Suppressor macrophage treated with lipopolysaccharide for 1 hour (primary cell): Measurements from ENCODE around the gene GCKR.
A peak's percentile ranks its signal among the peaks of the same experiment; 100 is the strongest.
"Not testable (repeated sequence)": the region's sequence is repeated elsewhere in the genome, so short reads cannot be mapped to it uniquely, and the experiment has no call there.

Experiments
- DNase-seq, 3 donors: peaks; one replicate each; pipeline ENCODE4 v3.0.0-alpha.2; 2020 to 2022

Gene GCKR

DNA sequence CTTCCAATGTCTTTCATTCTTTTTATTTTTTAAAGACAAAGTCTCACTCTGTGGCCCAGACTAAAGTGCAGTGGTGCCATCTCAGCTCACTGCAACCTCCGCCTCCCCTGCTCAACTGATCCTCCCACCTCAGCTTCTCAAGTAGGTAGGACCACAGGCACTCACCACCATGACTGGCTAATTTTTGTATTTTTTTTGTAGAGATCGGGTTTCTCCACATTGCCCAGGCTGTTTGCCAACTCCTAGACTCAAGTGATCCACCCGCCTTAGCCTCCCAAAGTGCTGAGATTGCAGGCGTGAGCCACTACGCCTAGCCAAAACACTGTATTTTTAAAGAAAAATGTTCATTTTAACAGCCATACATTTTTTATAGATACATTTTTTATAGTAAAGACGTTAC, 12.7 kb downstream of the GCKR start:
- DNase-seq, result no peak

GRCh38 chr2:27518113-27518781, 21.6 kb downstream of the GCKR start:
- no peak for DNase-seq

GRCh38 chr2:27518782-27519113, 22.1 kb downstream of the GCKR start:
- DNase-seq, result no peak

GRCh38 chr2:27520316-27520715, 23.7 kb downstream of the GCKR start:
- no peak for DNase-seq

- no peak for DNase-seq
These were observed 25.8 kb downstream of the GCKR start for GRCh38 chr2:27522400-27522945.

DNA sequence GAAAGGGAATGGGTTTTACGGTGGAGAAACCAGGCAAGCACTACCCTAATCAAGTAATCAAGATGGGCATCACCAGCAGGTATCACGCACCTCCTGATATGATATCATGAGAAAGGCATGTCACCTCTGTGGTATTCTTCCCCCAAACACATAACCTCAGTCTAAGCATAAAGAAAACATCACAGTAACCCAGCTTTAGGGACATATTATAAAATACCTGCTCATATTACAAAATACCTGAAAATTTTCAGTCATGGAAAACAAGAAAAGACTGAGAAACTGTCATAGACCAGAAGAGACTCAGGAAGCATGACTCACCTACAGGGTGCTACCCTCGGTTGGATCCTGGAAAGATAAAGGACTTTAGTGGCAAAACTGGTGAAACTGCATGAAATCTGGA, 30.5 kb downstream of the GCKR start:
- DNase-seq, result no peak

- DNase-seq, result no peak
These were observed 35.3 kb downstream of the GCKR start for GRCh38 chr2:27531983-27532382.

DNA sequence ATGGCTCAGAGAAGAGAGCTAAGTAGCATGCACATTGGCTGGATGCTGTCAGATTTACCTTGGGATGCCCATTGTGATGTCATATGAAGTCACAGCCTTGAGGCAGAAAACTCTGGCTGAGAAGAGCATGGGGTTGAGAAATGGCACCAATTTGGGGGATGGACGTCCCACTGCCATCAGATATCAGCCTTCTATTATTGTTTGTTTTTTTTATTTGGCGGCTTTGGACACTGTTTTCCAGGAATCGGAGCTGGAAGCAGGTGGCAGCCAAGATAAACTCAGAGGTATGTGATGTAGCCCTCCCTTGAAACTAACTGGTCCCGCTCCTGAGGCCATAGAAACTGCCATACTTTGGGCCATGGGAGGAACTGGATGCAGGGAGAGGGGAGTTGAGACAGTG, 40.6 kb downstream of the GCKR start:
- DNase-seq, result no peak

- DNase-seq, result not testable (repeated sequence)
These were observed 42.3 kb downstream of the GCKR start for GRCh38 chr2:27538839-27539450.

- not testable (repeated sequence) for DNase-seq
These were observed 43.0 kb downstream of the GCKR start for GRCh38 chr2:27539649-27540048.

DNA sequence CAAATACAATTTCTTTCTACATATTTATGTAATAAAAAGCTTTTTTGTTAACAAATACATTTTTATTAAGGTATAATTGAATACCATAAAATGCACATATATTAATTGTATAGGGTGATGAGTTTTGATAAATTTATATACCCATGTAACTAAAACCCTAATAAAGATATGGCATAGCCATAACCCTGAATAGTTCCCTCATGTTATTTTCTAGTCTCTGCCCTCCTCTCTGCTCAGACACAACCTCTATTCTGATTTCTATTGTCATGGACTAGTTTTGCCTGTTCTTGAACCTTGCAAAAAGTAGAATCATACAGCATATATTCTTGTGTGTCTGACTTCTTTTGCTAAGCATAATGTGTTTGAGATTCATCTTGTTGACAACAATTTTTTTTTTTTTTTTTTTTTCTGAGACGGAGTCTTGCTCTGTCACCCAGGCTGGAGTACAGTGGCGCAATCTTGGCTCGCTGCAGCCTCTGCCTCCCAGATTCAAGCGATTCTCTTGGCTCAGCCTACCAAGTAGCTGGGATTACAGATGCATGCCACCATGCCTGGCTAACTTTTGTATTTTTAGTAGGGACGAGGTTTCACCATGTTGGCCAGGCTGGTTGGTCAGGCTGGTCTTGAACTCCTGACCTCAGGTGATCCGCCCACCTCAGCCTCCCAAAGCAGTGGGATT, 47.6 kb downstream of the GCKR start:
- no peak for DNase-seq

DNA sequence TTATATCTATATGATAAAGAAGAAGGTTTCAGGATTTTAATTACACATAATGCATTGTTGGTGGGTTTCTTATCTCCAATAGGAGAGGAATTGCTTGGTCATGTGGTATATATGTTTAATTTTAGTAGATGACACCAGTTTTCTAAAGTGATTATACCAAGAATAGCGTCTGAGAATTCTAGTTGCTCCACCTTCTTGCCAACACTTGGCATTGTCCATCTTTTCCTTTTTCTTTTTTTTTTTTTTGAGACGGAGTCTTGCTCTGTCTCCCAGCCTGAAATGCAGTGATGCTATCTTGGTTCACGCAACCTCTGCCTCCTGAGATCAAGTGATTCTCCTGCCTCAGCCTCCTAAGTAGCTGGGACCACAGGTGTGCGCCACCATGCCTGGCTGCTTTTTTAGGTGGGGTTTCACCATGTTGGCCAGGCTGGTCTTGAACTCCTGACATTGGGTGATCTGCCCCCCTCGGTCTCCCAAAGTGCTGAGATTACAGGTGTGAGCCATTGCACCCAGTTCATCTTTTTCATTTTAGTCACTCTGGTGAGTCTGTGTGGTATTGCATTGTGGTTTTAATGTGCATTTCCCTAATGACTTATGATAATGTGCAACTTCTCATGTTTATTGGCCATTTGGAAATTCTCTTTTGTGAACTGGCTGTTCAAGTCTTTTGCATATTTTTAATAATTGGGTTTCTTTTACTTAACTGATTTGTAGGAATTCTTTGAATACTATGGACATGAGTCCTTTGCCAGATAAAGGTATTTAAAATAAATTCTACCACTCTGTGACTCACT, 48.9 kb downstream of the GCKR start:
- DNase-seq, result peak in 2 of 3 donors; percentile 36 to 58

DNA sequence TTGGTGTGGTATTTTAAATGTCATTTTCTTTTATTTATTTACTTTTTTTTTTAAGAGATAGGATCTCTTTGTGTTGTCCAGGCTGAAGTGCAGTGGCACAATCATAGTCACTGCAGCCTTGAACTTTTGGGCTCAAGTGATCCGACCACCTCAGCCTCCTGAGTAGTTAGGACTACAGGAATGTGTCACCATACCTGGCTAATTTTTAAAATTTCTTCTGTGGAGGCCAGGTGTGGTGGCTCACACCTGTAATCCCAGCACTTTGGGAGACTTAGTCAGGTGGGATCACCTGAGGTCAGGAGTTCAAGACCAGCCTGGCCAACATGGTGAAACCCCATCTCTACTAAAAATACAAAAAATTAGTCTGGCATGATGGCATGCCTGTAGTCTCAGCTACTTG, 52.7 kb downstream of the GCKR start:
- no peak for DNase-seq

- DNase-seq, result no peak
These were observed 54.9 kb downstream of the GCKR start for GRCh38 chr2:27551514-27551913.

DNA sequence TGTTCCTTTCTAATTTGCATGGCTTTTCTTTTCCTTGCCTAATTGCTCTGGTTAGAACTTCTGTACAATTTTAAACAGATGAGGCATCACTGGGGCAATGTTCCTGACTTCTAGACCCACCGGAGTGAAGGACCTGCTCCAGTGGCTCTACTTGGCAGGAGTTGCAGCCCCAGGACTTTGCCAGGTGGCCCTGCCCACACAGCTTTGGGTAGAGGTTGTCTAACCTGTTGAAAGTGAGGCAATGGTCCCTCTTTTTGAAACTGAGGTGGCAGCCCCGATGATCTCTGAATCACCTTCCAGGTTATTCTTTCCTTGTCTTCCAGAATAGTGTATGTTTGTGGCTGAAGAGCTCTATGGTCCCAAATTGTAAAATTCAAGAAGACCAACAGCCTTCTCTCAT, 56.3 kb downstream of the GCKR start:
- no peak for DNase-seq

GRCh38 chr2:27554451-27554850, 57.8 kb downstream of the GCKR start:
- not testable (repeated sequence) for DNase-seq

GRCh38 chr2:27559228-27559627, 62.6 kb downstream of the GCKR start:
- no peak for DNase-seq

- no peak for DNase-seq
These were observed 64.4 kb downstream of the GCKR start for GRCh38 chr2:27561060-27561459.

DNA sequence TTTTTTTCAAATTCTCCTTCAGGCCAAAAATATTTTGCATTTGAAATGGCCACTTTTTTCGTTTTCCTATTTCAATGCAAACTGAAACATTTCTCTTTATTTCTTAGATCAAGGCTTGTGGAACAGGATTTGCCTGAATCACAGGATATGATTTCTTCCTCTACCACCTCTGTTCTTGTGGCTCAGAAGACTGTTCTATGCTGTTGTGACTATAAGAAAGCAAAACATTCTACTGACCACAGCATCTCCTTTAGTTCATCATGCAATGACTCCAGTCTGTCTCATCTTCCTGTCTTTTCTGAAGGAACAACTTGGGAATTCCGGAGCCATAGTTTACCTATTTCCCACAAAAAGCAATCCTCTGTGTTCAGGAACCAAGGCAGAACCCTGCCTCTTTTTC, 70.0 kb downstream of the GCKR start:
- no peak for DNase-seq

DNA sequence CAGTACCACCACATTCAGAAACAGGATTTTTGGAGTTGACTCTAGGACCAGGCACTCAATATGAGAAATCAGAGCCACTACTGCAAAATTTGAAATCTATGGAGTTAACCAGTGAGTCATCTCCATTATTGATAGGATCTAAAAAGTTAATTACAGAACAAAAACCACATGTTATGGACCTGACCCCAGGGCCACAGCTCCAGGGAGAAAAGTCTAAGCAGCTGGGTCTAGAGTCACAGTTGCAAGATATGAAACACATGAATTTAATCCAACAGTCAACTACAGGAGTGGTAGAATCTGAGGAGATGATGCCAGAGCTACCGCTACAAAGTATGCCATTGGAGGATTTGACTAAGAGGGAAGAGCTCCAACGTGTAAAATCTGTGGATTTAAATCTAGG, 72.8 kb downstream of the GCKR start:
- no peak for DNase-seq

GRCh38 chr2:27571197-27571596, 74.6 kb downstream of the GCKR start:
- no peak for DNase-seq

DNA sequence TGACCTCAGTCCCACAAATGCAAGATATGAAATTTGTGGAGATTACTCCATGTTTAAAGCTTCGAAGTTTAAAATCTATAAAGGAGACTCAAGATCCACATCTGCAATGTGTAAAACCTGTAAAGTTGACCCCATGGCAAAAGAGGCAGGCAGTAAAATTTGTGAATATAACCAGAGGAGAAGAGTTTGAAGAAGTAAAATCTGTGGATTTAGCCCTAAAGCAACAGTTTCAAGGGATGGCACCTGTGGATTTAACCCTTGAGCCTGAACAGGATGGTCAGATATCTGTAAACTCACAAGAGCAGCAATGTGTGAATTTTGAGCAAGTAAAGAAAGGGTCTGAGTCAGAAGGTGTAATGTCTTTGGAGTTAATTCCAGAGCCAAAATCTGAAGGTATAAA, 75.0 kb downstream of the GCKR start:
- DNase-seq, result no peak

- DNase-seq, result no peak
These were observed 75.8 kb downstream of the GCKR start for GRCh38 chr2:27572439-27572838.
